Calu3 (cell line): ENCODE results near the gene FGG. TPM values are rescaled to one million over a fixed set of nuclear protein-coding genes. Genes with fewer than 3 reads are reported as not detected.

Experiments used
- BruUV-seq: library from RNA; stranded (reverse); fragments of 400-500 nt; replicated peaks from 2 replicates; lab custom pipeline; 2021; lab: Mats Ljungman, UMichigan
- CTCF ChIA-PET: fragments of 300-600 bp; sonication (Branson Sonifier 250); formaldehyde crosslinking; loops from one replicate; lab custom pipeline; 2022; ENCODE audit warnings: antibody characterized with exemption; lab: Charles Lee
- DNase-seq: peaks from one replicate; pipeline ENCODE4 v3.0.0; 2022
- H3K27ac Mint-ChIP-seq: one replicate; pipeline ENCODE4 v1.8.0; 2022; ENCODE audit warnings: mixed read lengths; ENCODE audit not compliant: unreplicated experiment
- H3K27me3 Mint-ChIP-seq: one replicate; pipeline ENCODE4 v1.8.0; 2022; ENCODE audit warnings: mixed read lengths; ENCODE audit not compliant: unreplicated experiment
- H3K36me3 Mint-ChIP-seq: one replicate; pipeline ENCODE4 v1.8.0; 2022; ENCODE audit warnings: mild to moderate bottlenecking, moderate library complexity, mixed read lengths; ENCODE audit not compliant: insufficient read depth, unreplicated experiment
- H3K4me1 Mint-ChIP-seq: one replicate; pipeline ENCODE4 v1.8.0; 2022; ENCODE audit warnings: mild to moderate bottlenecking, low read depth, mixed read lengths; ENCODE audit not compliant: unreplicated experiment
- H3K4me3 Mint-ChIP-seq: one replicate; pipeline ENCODE4 v1.8.0; 2022; ENCODE audit warnings: mild to moderate bottlenecking, low read depth, moderate library complexity, mixed read lengths; ENCODE audit not compliant: unreplicated experiment
- H3K9me3 Mint-ChIP-seq: one replicate; pipeline ENCODE4 v1.8.0; 2022; ENCODE audit warnings: low read depth, mixed read lengths; ENCODE audit not compliant: unreplicated experiment
- CTCF ChIP-seq: fragments of 200-600 bp; IDR thresholded peaks from one replicate; pipeline ENCODE4 v1.8.0; 2022; ENCODE audit warnings: antibody characterized with exemption; ENCODE audit not compliant: unreplicated experiment
- intact Hi-C: fragments of 100-400 bp; cut with micrococcal nuclease; formaldehyde crosslinking; loops from one replicate; pipeline ENCODE4 v1.10.0; 2022; ENCODE audit not compliant: unreplicated experiment
- total RNA-seq: library from RNA; stranded (reverse); gene quantifications from 2 replicates; pipeline ENCODE4 v1.2.3, GENCODE V29; 2022

Gene FGG
- total RNA-seq, 1 experiment from 2014 or later, result 0.24 TPM

- Mint-ChIP-seq H3K27me3 (no peaks in the 10 kb centered on the region), H3K36me3 (peaks cover 7% of the 10 kb centered on the region), H3K4me1 (peaks cover 17% of the 10 kb centered on the region), H3K27ac (no peak overlapping the region), H3K9me3 (no peaks in the 10 kb centered on the region), H3K4me3 (no peak overlapping the region)
- no TSS peak for BruUV-seq
- CTCF ChIA-PET, result interaction anchor here (1.0 to 3.2 kb wide), 2 partner anchors 64 to 71 kb away, joined by 4 to 13 read pairs; no protein-coding TSS in a partner anchor
- no peak for TF ChIP-seq CTCF
- no peak for DNase-seq
- intact Hi-C loops, result loop anchor here (5.0 kb wide), 1 partner anchor 221 kb away; no protein-coding TSS in a partner anchor
These were observed 11.0 kb upstream of the FGG start for GRCh38 chr4:154623436-154623835.

- intact Hi-C loops, result loop anchor here (1.0 to 5.0 kb wide), 3 partner anchors 63 to 220 kb away; no protein-coding TSS in a partner anchor
- Mint-ChIP-seq H3K36me3 (peaks cover 7% of the 10 kb centered on the region), H3K27ac (no peak overlapping the region), H3K9me3 (no peaks in the 10 kb centered on the region), H3K27me3 (no peaks in the 10 kb centered on the region), H3K4me3 (no peak overlapping the region), H3K4me1 (peaks cover 17% of the 10 kb centered on the region)
- BruUV-seq, result no TSS peak
- peak; percentile 45 for DNase-seq
- TF ChIP-seq CTCF, result no peak
- CTCF ChIA-PET, result interaction anchor here (0.7 to 1.2 kb wide), 3 partner anchors 63 to 72 kb away, joined by 4 to 6 read pairs (median 4); partner anchors contain the start of gene PLRG1
These were observed 10.1 kb upstream of the FGG start for GRCh38 chr4:154622598-154622997.

- Mint-ChIP-seq H3K4me3 (no peak overlapping the region), H3K9me3 (no peaks in the 10 kb centered on the region), H3K27me3 (no peaks in the 10 kb centered on the region), H3K4me1 (peaks cover 3% of the 10 kb centered on the region), H3K36me3 (no peaks in the 10 kb centered on the region), H3K27ac (no peak overlapping the region)
- intact Hi-C loops, result loop anchor here (5.0 kb wide), 1 partner anchor 218 kb away; no protein-coding TSS in a partner anchor
- no TSS peak for BruUV-seq
- CTCF ChIA-PET, result interaction anchor here (1.0 to 3.1 kb wide), 2 partner anchors 61 to 70 kb away, joined by 3 to 84 read pairs; partner anchors contain the start of gene PLRG1
- no peak for DNase-seq
- no peak for TF ChIP-seq CTCF
These were observed 7.7 kb upstream of the FGG start for GRCh38 chr4:154620111-154620510.

GRCh38 chr4:154618708-154619315 is 6.4 kb upstream of the FGG start:
- Mint-ChIP-seq H3K9me3 (no peaks in the 10 kb centered on the region), H3K36me3 (no peaks in the 10 kb centered on the region), H3K4me1 (no peaks in the 10 kb centered on the region), H3K4me3 (no peak overlapping the region), H3K27me3 (no peaks in the 10 kb centered on the region), H3K27ac (no peak overlapping the region)
- CTCF ChIA-PET, result interaction anchor here (0.7 to 3.1 kb wide), 8 partner anchors 8 to 322 kb away, joined by 3 to 84 read pairs (median 8); partner anchors contain the start of genes FGB and PLRG1
- peak; percentile 56 for TF ChIP-seq CTCF
- intact Hi-C loops, result loop anchor here (1.0 to 10.0 kb wide), 2 partner anchors 60 to 294 kb away; no protein-coding TSS in a partner anchor
- no TSS peak for BruUV-seq
- DNase-seq, result peak; percentile 67
